Stimulated activated CD8-positive, alpha-beta memory T cell treated with anti-CD3 and anti-CD28 coated beads, Interleukin-15, amount 100 ng/mL, for 48 hours (primary cell): ENCODE data around the gene GUCY2C.
"Not testable (repeated sequence)": the region's sequence is repeated elsewhere in the genome, so short reads cannot be mapped to it uniquely, and the experiment has no call there.

ENCODE experiments used
- DNase-seq, 2 donors: peaks; one replicate each; pipeline ENCODE4 v3.0.0-alpha.2; 2020; ENCODE audit warnings: low read depth in 2 of 2

The GUCY2C gene

DNA sequence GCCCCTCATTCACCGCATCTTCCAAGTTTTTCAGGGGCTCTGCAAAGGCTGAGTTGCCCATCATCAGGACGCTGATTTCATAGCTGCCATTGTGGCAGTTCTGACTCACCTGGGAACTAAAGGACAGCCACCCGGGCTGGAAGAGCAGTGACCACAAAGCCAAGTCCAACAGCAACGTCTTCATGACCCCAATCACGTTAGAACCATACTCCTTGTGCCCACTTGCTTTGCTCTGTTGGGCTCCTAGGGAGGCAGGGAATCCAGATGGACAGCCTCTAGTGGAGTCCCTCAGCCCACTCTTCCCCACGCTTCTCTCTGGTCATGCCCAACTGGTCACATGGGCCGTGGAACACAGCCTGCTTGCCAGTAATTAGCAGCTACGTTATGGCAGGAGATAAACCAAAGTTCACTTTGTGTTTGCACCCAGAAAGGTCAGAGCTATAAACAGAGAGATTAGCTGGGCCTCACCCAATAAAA, at the start of gene GUCY2C:
Gene GUCY2C, minus strand, starts transcription at position 335 of the 477 bp plus-strand sequence. Its CDS starts 151 bp downstream, at position 184.
- DNase-seq, result no peak

DNA sequence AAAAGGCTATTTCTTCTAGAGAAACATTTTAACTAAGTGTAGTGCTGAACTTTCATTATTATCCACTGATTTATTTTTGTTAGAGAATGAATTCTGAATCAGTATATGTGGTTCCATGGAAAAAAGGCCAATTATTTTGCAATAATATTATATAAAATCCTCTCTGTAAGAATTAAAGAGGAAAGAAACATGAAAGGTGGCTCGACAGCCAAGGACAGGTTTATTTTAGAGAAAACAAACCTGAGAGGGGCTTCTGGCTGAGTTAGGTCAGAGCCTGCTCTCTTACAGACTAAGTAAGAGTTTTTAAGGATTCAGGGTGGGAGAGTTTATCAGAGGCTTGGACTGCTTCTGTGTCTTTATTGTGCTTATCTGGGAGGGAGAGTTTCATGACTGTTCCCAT, 46.7 kb upstream of the GUCY2C start:
- no peak for DNase-seq

DNA sequence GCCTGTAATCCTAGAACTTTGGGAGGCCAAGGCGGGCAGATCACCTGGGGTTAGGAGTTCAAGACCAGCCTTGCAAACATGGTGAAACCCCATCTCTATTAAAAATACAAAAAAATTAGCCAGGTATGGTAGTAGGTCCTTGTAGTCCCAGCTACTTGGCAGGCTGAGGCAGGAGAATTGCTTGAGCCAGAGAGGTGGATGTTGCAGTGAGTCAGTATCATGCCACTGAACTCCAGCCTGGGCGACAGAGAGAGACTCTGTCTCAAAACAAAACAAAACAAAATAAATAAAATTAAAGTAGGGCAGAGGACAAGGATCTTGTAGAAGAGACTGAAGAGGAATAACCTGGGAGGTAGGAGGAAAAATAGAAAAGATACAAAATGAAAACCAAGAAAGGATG, 45.5 kb upstream of the GUCY2C start:
- DNase-seq, result no peak

DNA sequence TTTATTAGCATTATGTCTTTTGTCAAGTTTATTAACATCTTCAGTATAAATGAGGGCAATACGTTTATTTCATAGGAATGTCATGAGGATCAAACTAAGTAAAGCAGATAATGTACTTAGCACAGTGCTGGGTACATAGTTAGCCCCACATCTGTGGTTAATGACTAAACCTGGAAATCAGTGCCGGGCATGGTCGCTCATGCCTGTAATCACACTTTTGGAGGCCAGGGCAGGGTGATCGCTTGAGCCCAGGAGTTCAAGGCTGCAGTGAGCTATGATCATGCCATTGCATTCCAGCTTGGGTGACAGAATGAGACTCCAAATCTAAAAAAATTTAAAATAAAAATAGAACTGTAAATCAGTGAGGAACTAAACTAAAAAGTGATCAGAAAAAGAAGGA, 44.8 kb upstream of the GUCY2C start:
- DNase-seq, result no peak

DNA sequence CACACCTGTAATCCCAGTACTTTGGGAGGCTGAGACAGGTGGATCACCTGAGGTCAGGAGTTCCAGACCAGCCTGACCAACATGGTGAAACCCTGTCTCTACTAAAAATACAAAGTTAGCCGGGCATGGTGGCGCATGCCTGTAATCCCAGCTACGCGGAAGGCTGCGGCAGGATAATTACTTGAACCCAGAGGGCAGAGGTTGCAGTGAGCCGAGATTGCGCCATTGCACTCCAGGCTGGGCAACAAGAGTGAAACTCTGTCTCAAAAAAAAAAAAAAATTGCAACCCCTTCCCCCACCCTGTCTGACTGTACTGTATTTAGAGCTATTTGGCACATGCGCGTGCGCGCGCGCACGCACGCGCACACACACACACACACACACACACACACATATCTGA, 40.0 kb upstream of the GUCY2C start:
- not testable (repeated sequence) for DNase-seq

- DNase-seq, result no peak
Observed at GRCh38 chr12:14731821-14732220, 35.4 kb upstream of the GUCY2C start.

DNA sequence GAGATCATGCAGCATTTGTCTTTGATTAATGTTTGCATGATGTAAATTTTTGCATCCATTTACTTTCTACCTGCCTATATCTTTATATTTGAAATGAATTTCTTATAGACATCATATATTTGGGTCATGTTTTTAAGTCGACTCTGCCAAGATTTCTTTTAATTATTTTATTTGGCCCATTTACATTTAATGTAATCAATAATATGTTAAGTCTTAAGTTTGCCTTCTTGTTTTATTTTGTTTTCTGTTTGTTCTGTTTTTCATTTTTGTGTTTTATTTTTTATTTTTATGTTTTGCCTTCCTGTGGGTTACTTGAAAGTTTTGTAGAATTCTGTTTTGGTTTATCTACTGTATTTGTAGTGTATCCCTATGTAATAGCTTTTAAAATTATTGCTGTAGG, 33.2 kb upstream of the GUCY2C start:
- DNase-seq, result no peak

DNA sequence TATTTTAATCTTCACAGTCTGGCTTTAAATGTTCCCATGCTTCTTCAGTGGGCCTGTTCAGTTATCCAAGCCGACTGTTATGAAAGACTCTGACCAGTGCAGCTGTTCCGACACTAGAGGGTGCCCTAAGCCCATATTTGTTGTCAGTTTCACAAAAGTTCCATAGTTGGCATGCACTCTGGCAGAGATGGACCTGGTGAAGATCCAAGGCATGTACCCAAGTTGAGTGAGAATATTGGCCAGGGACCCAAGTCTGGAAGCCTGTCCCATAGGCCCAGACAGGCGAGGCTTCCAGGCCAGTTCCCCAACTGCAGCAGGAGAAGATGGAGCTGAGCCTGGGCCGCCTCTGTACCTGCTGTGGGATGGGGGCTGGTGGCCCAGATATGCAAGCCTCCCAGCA, 27.4 kb upstream of the GUCY2C start:
- DNase-seq, result peak in 1 of 2 donors; percentile 10

DNA sequence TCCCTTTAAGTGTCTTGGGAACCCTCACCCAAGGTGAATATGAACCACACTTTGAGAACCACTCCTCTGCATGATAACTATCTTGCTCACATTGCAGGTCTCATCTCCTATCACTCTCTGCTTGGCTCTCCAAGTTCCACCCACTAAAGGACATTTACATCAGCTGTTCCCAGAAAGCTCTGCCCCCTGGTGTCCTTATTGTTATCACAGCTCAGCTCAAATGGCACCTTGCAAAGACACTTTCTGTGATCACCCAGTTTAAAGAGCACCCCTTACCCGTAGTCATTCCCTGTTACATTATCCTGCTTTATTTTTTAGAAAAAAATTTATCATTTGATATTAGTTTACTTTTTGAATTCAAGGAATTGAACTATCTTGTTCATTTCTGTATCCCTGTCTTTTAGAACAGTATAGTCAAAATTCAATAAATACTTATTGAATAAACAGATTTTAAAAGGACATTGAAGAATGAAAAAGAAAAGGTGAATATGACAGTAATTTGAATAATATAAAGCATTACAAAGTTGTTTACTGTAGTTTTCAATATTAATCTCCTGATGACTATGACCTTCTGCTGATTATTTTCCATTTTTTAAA, 20.5 kb upstream of the GUCY2C start:
- peak; percentile 12 to 18 for DNase-seq

- DNase-seq, result no peak
Observed at GRCh38 chr12:14714437-14714836, 18.0 kb upstream of the GUCY2C start.

GRCh38 chr12:14710632-14711320, 14.4 kb upstream of the GUCY2C start:
- DNase-seq, result no peak

DNA sequence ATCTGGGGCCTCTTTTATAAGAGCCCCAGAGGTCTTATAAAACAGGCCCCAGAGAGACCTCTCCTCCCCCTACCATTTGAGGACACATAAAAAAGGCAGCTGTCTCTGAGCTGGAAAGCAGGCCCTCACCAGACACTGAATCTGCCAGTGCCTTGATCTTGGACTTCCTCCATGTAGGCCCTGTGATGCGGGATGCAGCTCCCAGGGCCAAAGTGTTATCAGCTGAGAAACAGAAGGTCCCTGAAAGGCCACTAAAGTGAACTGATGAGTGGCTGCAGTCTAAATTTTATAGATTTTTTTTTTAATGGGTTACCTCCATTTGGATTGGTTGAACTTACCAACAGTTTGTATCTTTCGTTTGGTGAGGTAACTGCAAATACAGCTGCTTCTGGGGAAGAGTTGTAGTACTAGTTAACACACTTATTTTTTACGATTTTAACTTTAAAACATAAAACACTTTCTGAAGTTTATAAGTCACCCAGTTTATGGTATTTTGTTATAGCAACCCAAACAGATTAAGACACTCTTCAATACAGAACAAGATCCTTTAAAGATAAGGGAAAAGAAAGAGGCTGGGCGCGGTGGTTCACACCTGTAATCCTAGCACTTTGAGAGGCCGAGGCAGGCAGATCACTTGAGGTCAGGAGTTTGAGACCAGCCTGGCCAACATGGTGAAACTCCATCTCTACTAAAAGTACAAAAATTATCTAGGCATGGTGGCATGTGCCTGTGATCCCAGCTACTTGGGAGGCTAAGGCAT, 5.6 kb upstream of the GUCY2C start:
- no peak for DNase-seq

GRCh38 chr12:14700935-14701334, 4.5 kb upstream of the GUCY2C start:
- DNase-seq, result no peak

- DNase-seq, result no peak
Observed at GRCh38 chr12:14699923-14700322, 3.5 kb upstream of the GUCY2C start.

- DNase-seq, result no peak
Observed at GRCh38 chr12:14698555-14698954, 2.2 kb upstream of the GUCY2C start.

DNA sequence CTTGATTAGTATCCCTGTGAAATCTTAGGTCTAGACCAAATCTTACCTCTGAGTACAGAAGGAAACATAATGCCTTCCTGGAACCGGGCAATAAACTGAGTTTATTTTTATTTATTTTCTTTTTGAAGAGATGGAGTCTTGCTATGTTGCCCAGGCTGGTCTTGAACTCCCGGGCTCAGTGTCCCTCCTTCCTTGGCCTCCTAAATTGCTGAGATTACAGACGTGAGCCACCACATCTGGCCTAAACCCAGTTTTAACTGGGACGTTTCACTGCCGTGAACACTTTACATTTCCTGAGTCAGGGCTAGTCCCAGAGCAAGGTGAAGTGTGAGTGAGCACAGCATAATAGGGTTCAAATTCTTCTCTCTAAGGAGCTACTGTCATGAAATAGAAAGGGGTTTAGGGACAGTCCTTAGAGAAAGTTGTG, 671 bp downstream of the GUCY2C start:
- DNase-seq, result no peak

DNA sequence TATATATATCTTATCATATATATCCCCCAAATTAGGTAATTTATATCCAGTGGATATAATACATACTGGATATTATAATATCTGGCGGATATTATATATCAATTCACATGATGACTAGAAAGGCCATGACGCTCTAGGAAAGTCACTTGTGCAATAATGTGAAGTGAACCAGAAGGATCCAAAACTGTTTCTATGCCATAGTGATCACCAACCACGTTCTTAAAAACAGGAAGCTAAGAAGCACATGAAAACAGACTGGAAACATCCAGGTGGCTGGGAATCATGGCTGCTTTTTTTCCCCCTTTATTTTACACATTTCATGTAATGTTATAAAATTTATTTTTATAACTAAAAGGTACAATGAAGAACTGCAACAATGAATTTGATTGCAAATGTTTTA, 1.4 kb downstream of the GUCY2C start:
- DNase-seq, result no peak

GRCh38 chr12:14694145-14694714, 2.2 kb downstream of the GUCY2C start:
- DNase-seq, result no peak

GRCh38 chr12:14693116-14693515, 3.3 kb downstream of the GUCY2C start:
- no peak for DNase-seq

- DNase-seq, result no peak
Observed at GRCh38 chr12:14691560-14691959, 4.8 kb downstream of the GUCY2C start.

DNA sequence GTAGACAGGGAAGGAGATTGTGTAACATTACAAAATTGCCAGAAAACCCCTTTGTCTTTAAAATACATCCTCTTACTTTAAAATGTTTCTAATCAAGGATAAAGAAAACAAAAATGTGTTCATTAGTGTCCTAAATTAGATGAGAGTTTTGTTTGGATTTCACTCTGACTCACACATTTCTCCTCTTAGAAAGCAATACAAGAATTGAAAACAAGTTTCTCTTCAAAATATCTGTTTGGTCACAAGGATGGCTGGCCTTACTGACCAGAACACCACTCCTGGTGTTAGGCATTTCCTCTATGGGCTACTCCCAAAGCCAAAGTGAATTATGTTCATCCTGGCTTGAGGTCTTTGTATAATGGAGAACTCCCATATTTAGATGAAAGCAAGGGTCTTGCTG, 6.4 kb downstream of the GUCY2C start:
- DNase-seq, result no peak

GRCh38 chr12:14689144-14689543, 7.3 kb downstream of the GUCY2C start:
- no peak for DNase-seq
